OCI-M2 (cell line): ENCODE measurements around the gene THAP11.
A peak's percentile ranks its signal among the peaks of the same experiment; 100 is the strongest.
"Not testable (repeated sequence)": the region's sequence is repeated elsewhere in the genome, so short reads cannot be mapped to it uniquely, and the experiment has no call there.

ENCODE experiments used
- DNase-seq: peaks from one replicate; lab custom pipeline; 2025; ENCODE audit not compliant: unreplicated experiment; lab: John Stamatoyannopoulos, UW

THAP11 gene

DNA sequence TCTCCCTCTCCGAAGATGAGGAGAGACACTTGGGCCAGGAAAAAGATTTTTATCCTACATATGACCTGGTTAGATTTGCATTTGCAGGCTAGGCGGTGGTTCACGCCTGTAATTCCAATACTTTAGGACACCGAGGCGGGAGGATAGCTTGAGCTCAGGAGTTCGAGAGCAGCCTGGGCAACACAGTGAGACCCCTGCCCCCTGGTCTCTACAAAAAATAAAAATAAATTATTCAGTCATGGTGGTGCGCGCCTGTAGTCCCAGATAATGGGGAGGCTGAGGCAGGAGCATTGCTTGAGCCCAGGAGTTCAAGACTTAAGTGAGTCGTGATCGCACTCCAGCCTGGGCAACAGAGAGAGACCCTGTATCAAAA is 7.9 kb upstream of the THAP11 start:
- DNase-seq = no peak

- DNase-seq = not testable (repeated sequence)
Observed at GRCh38 chr16:67837190-67837589, 4.9 kb upstream of the THAP11 start.

DNA sequence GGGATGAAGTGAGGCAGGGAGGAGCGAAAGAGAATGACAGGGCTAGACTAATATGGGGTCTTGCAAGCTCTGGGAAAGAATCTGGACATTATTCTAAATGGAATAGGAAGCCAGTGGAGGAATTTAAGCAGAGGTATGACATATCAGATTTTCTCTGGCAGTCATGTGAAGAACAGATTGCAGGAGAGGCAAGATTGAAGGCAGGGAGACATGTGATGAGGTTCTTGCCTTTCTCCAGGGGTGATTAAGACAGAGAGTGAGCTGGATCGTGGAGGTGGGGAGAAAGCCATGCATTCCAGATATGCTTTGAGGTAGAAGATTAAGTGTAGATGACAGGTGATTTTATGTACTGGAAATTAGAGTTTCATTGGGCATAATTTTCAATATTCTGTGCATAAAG is 4.3 kb upstream of the THAP11 start:
- DNase-seq = no peak

DNA sequence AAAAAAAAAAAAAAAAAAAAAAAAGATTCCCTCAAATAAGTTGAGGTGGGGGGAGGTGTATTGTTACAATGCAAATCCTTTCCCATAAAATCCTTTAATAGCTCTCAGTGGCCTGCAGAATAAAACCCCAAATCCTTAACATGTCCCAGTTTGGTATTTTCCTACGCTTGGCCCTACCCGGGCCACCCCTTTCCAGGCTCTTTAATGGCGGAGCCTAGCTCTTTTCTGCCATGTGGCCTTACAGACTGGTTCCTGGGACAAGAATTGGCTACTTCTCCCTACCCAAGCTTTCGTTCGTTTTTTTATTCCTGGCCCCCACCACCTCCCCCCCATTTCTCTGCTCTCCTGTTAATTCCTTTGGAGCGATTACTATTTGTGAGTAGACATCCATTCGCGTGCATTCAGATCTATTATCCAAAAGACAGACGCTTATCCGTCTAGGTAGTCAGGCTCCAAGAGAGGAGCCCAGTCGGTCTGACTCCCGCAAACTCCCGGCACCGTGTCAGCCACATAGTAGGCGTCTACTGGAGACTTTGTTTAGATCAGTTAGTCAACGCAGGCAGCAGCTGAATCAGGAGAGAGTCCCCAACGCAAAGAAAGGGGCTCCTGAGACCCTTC is 813 bp upstream of the THAP11 start:
- no peak for DNase-seq

DNA sequence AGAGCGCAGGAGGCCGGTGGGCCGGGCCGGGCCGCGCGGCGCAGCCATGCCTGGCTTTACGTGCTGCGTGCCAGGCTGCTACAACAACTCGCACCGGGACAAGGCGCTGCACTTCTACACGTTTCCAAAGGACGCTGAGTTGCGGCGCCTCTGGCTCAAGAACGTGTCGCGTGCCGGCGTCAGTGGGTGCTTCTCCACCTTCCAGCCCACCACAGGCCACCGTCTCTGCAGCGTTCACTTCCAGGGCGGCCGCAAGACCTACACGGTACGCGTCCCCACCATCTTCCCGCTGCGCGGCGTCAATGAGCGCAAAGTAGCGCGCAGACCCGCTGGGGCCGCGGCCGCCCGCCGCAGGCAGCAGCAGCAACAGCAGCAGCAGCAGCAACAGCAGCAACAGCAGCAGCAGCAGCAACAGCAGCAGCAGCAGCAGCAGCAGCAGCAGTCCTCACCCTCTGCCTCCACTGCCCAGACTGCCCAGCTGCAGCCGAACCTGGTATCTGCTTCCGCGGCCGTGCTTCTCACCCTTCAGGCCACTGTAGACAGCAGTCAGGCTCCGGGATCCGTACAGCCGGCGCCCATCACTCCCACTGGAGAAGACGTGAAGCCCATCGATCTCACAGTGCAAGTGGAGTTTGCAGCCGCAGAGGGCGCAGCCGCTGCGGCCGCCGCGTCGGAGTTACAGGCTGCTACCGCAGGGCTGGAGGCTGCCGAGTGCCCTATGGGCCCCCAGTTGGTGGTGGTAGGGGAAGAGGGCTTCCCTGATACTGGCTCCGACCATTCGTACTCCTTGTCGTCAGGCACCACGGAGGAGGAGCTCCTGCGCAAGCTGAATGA is 606 bp downstream of the THAP11 start:
- no peak for DNase-seq

- no peak for DNase-seq
Observed at GRCh38 chr16:67843343-67843765, 1.2 kb downstream of the THAP11 start.

- no peak for DNase-seq
Observed at GRCh38 chr16:67844497-67844896, 2.4 kb downstream of the THAP11 start.

- no peak for DNase-seq
Observed at GRCh38 chr16:67845291-67846062, 3.4 kb downstream of the THAP11 start.

- DNase-seq = no peak
Observed at GRCh38 chr16:67846063-67846319, 3.9 kb downstream of the THAP11 start.

GRCh38 chr16:67846320-67847063 is 4.4 kb downstream of the THAP11 start, which contains the start of gene NUTF2:
NUTF2 (plus strand) TSS chr16:67846933; CDS start chr16:67865131, 18,198 bp downstream.
- peak; percentile 84 for DNase-seq

DNA sequence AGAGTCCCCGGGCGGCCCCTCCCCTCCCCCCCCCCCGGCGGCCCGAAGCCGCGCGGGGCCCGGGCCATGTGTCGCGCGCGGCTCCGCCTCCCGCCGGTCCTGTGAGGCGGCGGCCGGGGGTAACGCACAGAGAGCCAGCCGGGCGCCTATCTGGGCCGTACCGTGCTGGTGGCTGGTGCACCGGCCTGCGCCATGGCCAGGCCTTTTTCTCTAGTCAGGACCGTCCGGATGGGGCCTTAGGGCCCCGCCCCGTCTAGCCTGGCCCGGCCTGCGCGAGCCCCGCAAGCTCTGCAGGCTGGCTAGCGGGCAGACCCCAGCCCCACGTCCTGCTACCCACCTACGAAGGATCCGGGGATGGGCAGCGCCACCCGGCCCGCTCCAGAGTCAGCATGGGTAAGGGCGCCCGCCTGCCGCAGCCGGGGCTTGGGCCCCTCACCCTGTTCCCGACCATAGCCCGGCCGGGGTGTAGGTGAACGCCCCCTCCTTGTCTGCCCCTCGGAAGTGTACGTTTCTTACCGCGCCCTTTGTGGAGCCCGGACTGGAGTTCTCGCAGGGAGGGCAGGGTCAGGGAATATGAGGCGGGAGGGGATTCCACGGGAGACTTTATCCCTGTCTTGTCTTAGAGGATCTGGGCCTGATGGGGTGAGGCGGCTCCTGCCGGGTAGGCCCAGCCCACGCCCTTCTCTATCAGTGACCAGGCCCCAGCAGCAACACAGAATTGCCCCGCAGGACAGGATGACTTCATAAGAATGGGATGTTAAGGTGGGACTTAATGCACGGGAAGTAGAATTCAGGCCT is 5.1 kb downstream of the THAP11 start, which contains the start of gene CENPT:
Gene CENPT (minus strand): TSS at position 630 of the 798 bp plus-strand sequence. CDS start 13,834 bp downstream, outside the sequence.
- DNase-seq = no peak

- no peak for DNase-seq
Observed at GRCh38 chr16:67848118-67848517, 6.0 kb downstream of the THAP11 start.

DNA sequence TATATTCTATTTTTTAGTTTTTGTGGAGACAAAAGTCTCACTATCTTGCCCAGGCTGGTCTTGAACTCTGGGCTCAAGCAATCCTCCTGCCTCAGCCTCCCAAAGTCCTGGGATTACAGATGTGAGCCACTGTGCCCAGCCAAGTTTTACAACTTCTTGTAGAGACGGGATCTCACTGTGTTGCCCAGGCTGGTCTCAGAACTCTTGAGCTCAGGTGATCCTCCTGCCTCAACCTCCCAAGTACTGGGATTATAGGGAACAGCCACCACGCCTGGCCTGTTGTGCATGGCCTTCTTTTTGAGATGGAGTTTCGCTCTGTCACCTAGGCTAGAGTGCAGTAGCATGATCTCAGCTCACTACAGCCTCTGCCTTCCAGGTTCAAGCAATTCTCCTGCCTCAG is 11.6 kb downstream of the THAP11 start:
- no peak for DNase-seq

- DNase-seq = no peak
Observed at GRCh38 chr16:67855789-67856188, 13.7 kb downstream of the THAP11 start.

DNA sequence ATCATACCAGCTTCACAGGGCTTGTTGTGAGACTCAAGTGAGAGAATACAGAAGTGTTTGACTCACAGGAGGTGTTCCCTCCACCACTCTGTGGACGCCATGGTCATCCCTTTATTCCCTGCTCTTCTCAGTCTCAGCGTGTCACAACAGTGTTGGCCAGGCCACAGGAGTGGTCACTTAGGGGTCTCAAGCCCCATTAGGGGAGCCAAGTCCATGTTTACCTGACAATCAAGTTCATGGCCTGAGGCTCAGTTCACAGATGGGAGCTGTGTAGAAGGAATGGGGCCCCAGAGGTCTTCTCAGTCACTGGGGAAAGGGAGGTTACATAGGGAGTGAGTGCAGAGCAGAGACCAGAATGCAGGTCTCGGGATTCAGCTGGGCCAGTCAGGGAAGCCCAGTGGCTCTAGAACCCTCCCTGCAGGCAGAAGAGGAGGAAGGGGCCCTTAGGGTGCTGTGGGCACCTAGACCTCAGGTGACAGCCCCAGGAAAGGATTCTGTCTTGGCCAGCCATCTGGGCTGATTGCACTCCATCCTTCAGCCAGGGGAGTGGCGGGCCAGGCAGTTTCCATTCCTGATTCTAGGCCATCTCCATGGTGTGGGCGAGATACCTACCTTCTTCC is 14.9 kb downstream of the THAP11 start:
- no peak for DNase-seq

DNA sequence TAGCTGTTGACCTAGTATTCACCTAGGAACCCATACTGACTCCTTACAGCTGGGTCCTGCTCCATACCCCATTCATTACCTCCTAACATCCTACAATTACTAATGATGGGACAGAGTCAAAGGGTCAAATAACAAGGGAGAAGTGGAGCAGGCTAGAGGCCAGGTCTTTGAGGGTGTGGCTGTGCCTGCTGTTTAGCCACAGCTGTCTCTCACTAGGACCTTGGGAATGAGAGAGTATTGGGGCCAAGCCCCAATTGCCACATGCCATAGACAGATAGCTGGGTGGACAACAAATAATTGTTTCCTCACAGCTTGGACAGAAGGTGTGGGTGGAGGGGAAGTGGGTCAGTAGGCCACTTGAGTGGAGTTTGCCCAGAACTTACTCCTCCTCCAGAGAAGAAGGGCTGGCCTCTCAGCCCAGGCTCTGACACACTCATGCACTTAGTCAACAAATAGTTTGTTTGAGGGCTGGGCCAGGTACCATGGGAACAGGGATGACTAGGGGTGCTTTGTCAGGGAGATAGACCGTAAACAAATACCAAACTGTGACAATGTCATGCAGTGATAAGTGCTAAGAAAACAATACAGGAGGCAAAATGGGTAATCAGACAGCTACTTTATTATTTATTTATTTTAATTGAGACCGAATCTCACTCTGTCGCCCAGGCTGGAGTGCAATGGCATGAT is 15.6 kb downstream of the THAP11 start:
- no peak for DNase-seq

DNA sequence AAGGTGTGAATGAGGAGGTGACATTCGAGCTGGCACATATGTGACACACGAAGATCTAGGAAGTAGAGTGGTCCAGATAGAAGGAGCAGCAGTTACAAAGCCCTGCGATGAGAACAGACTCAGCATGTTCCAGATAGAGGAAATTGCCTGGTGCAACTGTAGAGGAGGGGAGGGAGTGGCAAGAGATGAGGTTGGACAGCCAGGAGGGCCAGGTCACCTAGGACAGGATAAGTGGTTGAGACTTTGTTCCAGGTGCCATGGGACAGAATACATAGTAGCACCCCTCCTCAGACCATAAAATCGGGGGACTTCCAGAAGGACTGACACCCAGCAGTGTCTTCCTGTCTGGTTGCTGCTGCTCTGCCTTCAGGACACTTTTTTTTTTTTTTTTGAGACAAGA is 16.4 kb downstream of the THAP11 start:
- no peak for DNase-seq

GRCh38 chr16:67860589-67861398 is 18.7 kb downstream of the THAP11 start:
- no peak for DNase-seq

DNA sequence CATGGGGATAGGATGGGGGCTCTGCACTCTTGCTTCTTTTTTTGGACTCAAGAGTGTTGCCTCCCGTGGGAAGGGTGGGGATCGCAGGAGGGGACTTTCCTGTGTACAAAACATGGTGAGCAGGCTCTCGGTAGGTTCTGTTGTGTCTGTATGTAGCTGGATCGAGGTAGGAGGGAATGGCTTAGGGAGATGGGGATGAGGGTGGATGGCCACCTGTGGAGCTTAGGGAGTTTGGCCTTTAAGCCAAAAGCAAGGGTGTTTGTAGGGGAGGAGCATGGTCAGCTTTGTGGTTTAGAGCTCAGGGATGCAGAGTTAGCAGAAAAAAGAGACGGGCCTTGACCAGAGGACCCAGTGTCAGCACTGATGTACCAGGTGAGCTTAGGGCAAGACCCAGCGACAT is 19.8 kb downstream of the THAP11 start:
- DNase-seq = no peak
